ENCODE results near the gene POLA1.

GRCh38 chrX:24684048-24684447 lies 9.7 kb upstream of the POLA1 start:
- TF ChIP-seq, protein P1, sequence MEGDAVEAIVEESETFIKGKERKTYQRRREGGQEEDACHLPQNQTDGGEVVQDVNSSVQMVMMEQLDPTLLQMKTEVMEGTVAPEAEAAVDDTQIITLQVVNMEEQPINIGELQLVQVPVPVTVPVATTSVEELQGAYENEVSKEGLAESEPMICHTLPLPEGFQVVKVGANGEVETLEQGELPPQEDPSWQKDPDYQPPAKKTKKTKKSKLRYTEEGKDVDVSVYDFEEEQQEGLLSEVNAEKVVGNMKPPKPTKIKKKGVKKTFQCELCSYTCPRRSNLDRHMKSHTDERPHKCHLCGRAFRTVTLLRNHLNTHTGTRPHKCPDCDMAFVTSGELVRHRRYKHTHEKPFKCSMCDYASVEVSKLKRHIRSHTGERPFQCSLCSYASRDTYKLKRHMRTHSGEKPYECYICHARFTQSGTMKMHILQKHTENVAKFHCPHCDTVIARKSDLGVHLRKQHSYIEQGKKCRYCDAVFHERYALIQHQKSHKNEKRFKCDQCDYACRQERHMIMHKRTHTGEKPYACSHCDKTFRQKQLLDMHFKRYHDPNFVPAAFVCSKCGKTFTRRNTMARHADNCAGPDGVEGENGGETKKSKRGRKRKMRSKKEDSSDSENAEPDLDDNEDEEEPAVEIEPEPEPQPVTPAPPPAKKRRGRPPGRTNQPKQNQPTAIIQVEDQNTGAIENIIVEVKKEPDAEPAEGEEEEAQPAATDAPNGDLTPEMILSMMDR (IDR thresholded peaks at IDR 0.05; ENCODE audit: insufficient read depth, low read length): no peak
- TF ChIP-seq POLR2AphosphoS5 (IDR thresholded peaks at IDR 0.05; ENCODE audit: low read depth) (no peak), GABPA (IDR thresholded peaks at IDR 0.05; ENCODE audit: low read depth) (no peak), SPI1 (IDR thresholded peaks at IDR 0.05; ENCODE audit: borderline replicate concordance, low read depth) (no peak)
- TF ChIP-seq, protein P2, sequence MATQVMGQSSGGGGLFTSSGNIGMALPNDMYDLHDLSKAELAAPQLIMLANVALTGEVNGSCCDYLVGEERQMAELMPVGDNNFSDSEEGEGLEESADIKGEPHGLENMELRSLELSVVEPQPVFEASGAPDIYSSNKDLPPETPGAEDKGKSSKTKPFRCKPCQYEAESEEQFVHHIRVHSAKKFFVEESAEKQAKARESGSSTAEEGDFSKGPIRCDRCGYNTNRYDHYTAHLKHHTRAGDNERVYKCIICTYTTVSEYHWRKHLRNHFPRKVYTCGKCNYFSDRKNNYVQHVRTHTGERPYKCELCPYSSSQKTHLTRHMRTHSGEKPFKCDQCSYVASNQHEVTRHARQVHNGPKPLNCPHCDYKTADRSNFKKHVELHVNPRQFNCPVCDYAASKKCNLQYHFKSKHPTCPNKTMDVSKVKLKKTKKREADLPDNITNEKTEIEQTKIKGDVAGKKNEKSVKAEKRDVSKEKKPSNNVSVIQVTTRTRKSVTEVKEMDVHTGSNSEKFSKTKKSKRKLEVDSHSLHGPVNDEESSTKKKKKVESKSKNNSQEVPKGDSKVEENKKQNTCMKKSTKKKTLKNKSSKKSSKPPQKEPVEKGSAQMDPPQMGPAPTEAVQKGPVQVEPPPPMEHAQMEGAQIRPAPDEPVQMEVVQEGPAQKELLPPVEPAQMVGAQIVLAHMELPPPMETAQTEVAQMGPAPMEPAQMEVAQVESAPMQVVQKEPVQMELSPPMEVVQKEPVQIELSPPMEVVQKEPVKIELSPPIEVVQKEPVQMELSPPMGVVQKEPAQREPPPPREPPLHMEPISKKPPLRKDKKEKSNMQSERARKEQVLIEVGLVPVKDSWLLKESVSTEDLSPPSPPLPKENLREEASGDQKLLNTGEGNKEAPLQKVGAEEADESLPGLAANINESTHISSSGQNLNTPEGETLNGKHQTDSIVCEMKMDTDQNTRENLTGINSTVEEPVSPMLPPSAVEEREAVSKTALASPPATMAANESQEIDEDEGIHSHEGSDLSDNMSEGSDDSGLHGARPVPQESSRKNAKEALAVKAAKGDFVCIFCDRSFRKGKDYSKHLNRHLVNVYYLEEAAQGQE (IDR thresholded peaks at IDR 0.05; ENCODE audit: insufficient replicate concordance, low read depth): no peak

Measured in HL-60 (cell line).